NCI-H82 (cell line): ENCODE results near the gene FKBP1A.

Experiments
- DNase-seq: peaks from one replicate; lab custom pipeline; 2025; lab: John Stamatoyannopoulos, UW

The FKBP1A gene

GRCh38 chr20:1392693-1393506 lies at the start of gene FKBP1A:
Gene FKBP1A, minus strand, starts transcription at chr20:1393054. Its CDS starts 56 bp downstream, at chr20:1392998.
- DNase-seq, result peak; percentile 93

GRCh38 chr20:1442304-1442703 lies 49.5 kb upstream of the FKBP1A start:
- DNase-seq, result no peak

- no peak for DNase-seq
Measured at GRCh38 chr20:1441133-1441532, 48.3 kb upstream of the FKBP1A start.

- peak; percentile 19 for DNase-seq
Measured at GRCh38 chr20:1440024-1440423, 47.2 kb upstream of the FKBP1A start.

GRCh38 chr20:1438361-1438760 lies 45.5 kb upstream of the FKBP1A start:
- DNase-seq, result peak; percentile 13

GRCh38 chr20:1437235-1437904 lies 44.5 kb upstream of the FKBP1A start:
- DNase-seq, result peak; percentile 80

GRCh38 chr20:1436263-1436662 lies 43.4 kb upstream of the FKBP1A start:
- no peak for DNase-seq

GRCh38 chr20:1435337-1435699 lies 42.5 kb upstream of the FKBP1A start:
- DNase-seq, result no peak

- peak; percentile 60 for DNase-seq
Measured at GRCh38 chr20:1434571-1435336, 41.9 kb upstream of the FKBP1A start.

GRCh38 chr20:1431158-1431557 lies 38.3 kb upstream of the FKBP1A start:
- no peak for DNase-seq

GRCh38 chr20:1430004-1430451 lies 37.2 kb upstream of the FKBP1A start:
- DNase-seq, result no peak

- DNase-seq, result no peak
Measured at GRCh38 chr20:1429143-1429728, 36.4 kb upstream of the FKBP1A start.

GRCh38 chr20:1427457-1428054 lies 34.7 kb upstream of the FKBP1A start:
- DNase-seq, result no peak

- DNase-seq, result peak; percentile 8
Measured at GRCh38 chr20:1426231-1426849, 33.5 kb upstream of the FKBP1A start.

- DNase-seq, result no peak
Measured at GRCh38 chr20:1424336-1424735, 31.5 kb upstream of the FKBP1A start.

- DNase-seq, result peak; percentile 86
Measured at GRCh38 chr20:1423625-1424106, 30.8 kb upstream of the FKBP1A start.

- DNase-seq, result no peak
Measured at GRCh38 chr20:1423206-1423605, 30.4 kb upstream of the FKBP1A start.

GRCh38 chr20:1422753-1423152 lies 29.9 kb upstream of the FKBP1A start:
- no peak for DNase-seq

GRCh38 chr20:1420066-1420465 lies 27.2 kb upstream of the FKBP1A start:
- DNase-seq, result no peak

GRCh38 chr20:1418350-1418749 lies 25.5 kb upstream of the FKBP1A start:
- DNase-seq, result no peak

- DNase-seq, result no peak
Measured at GRCh38 chr20:1417790-1418189, 24.9 kb upstream of the FKBP1A start.
